PFSK-1 (cell line): Measurements from ENCODE around the gene OR1J2.

Experiments used
- POLR2AphosphoS5 ChIP-seq: IDR thresholded peaks from 2 replicates; pipeline ENCODE4 v1.6.1; 2012; ENCODE audit warnings: low read depth, mild to moderate bottlenecking, control low read depth, low read length, moderate library complexity
- SIN3A ChIP-seq: IDR thresholded peaks from 2 replicates; pipeline ENCODE4 v1.6.1; 2012; ENCODE audit warnings: mild to moderate bottlenecking, low read length, moderate library complexity, borderline replicate concordance; ENCODE audit not compliant: insufficient read depth
- TAF1 ChIP-seq: IDR thresholded peaks from 2 replicates; pipeline ENCODE4 v1.6.1; 2012; ENCODE audit warnings: low read length, control low read depth, borderline replicate concordance; ENCODE audit not compliant: insufficient read depth
- TF ChIP-seq, protein P1 (sequence below), 2 experiments: IDR thresholded peaks; 2 replicates each; pipeline versions ENCODE4 v1.6.1 to v1.8.0; 2011 to 2012; ENCODE audit warnings: low read depth in 2 of 2, low read length in 2 of 2, control low read depth in 1 of 2, inconsistent platforms in 1 of 2, mild to moderate bottlenecking in 1 of 2, moderate library complexity in 1 of 2; ENCODE audit not compliant: insufficient read depth in 1 of 2

DNA sequence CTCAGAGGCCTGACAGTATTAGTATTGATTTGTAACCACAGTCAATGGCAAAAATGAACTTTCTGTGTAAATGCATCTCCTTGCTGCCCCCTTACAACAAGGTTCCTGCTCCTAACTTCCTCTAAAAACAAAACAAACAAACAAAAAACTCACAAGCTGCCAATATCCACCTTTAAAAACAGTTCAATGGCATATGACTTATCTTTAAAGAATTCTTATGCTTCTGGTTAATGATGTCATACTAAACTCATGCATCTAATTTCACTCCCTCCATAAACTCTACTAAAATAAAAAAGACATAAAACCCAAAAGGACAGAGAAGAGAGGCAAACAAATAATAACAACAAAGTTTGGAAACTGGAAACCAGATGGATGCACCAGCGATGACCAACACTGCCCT is 25.5 kb downstream of the OR1J2 start:
- TF ChIP-seq SIN3A (no peak), POLR2AphosphoS5 (no peak), TAF1 (no peak)
- TF ChIP-seq, protein P1, sequence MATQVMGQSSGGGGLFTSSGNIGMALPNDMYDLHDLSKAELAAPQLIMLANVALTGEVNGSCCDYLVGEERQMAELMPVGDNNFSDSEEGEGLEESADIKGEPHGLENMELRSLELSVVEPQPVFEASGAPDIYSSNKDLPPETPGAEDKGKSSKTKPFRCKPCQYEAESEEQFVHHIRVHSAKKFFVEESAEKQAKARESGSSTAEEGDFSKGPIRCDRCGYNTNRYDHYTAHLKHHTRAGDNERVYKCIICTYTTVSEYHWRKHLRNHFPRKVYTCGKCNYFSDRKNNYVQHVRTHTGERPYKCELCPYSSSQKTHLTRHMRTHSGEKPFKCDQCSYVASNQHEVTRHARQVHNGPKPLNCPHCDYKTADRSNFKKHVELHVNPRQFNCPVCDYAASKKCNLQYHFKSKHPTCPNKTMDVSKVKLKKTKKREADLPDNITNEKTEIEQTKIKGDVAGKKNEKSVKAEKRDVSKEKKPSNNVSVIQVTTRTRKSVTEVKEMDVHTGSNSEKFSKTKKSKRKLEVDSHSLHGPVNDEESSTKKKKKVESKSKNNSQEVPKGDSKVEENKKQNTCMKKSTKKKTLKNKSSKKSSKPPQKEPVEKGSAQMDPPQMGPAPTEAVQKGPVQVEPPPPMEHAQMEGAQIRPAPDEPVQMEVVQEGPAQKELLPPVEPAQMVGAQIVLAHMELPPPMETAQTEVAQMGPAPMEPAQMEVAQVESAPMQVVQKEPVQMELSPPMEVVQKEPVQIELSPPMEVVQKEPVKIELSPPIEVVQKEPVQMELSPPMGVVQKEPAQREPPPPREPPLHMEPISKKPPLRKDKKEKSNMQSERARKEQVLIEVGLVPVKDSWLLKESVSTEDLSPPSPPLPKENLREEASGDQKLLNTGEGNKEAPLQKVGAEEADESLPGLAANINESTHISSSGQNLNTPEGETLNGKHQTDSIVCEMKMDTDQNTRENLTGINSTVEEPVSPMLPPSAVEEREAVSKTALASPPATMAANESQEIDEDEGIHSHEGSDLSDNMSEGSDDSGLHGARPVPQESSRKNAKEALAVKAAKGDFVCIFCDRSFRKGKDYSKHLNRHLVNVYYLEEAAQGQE (IDR thresholded peaks at IDR 0.05; ENCODE audit: insufficient read depth in 1 of 2, low read depth in 2 of 2, low read length in 2 of 2): no peak
